Right forelimb (tissue), 1 donor: Measurements from ENCODE around the gene ACAT2.
"Not testable (repeated sequence)": the region's sequence is repeated elsewhere in the genome, so short reads cannot be mapped to it uniquely, and the experiment has no call there.

Experiments used
- DNase-seq: peaks from one replicate; pipeline ENCODE4 v3.0.0-alpha.2; 2018

The ACAT2 gene

GRCh38 chr6:159761873-159762680, at the start of gene ACAT2:
Gene ACAT2 (plus strand): TSS chr6:159762045. CDS start chr6:159762088, 43 bp downstream.
- DNase-seq: peak; percentile 94

- not testable (repeated sequence) for DNase-seq
Measured at GRCh38 chr6:159712389-159712788, 49.5 kb upstream of the ACAT2 start.

DNA sequence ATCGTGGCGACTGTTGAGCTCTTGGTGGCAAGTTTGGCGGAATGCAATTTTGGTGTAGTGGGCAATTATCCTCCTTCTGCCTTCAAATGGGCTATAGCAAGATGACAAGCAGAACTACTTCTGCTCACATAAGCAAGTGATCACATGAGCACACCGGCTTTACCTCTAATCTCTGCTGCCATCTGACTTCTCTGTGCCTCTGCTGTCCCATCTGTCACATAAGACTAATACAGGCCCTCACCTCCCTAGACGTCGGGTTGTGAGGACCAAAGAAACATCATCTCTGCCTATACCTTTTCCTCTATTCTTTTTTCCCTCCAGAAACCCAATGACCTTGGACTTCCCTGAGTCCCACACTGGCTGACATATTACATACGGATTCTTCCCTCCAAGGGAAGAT, 47.9 kb upstream of the ACAT2 start:
- DNase-seq: no peak

- DNase-seq: no peak
Measured at GRCh38 chr6:159714404-159714803, 47.4 kb upstream of the ACAT2 start.

- no peak for DNase-seq
Measured at GRCh38 chr6:159715166-159715565, 46.7 kb upstream of the ACAT2 start.

GRCh38 chr6:159715605-159716004, 46.2 kb upstream of the ACAT2 start:
- no peak for DNase-seq

GRCh38 chr6:159716247-159717096, 45.4 kb upstream of the ACAT2 start:
- no peak for DNase-seq

- no peak for DNase-seq
Measured at GRCh38 chr6:159718634-159719033, 43.2 kb upstream of the ACAT2 start.

DNA sequence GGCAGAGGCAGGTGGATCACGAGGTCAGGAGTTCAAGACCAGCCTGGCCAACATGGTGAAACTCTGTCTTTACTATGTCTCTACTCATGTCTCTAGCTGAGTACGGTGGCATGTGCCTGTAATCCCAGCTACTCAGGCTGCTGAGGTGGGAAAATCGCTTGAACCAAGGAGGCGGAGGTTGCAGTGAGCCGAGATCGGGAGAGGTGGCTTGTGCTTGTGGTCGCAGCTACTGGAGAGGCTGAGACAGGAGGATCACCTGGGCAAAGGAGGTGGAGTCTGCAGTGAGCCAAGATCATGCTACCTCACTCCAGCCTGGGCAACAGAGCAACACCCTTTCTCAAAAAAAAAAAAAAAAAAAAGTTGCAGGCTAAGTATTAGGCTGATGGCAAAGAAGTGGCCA, 42.6 kb upstream of the ACAT2 start:
- DNase-seq: no peak

- no peak for DNase-seq
Measured at GRCh38 chr6:159720708-159721107, 41.1 kb upstream of the ACAT2 start.

GRCh38 chr6:159721981-159722380, 39.9 kb upstream of the ACAT2 start:
- DNase-seq: not testable (repeated sequence)

- no peak for DNase-seq
Measured at GRCh38 chr6:159722655-159723054, 39.2 kb upstream of the ACAT2 start.

DNA sequence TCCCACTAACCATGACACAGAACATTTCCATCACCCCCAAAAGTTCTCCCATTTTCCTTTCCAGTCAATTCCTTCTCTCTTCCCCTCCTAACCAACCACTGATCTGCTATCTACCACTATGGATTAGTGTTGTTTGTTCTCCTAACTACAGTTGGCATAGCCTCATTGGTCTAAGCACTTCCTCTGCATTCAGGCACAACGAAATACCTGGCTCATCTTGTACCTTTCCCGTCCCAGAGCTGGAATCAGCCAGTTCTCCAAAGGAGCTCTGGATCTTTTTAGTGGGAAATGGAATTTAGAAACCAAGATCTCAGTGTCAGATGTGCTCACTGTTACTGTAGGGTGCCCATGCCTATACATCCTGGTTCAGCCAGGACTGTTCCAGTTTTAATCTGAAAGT, 38.6 kb upstream of the ACAT2 start:
- DNase-seq: no peak

- DNase-seq: no peak
Measured at GRCh38 chr6:159724778-159725177, 37.1 kb upstream of the ACAT2 start.

DNA sequence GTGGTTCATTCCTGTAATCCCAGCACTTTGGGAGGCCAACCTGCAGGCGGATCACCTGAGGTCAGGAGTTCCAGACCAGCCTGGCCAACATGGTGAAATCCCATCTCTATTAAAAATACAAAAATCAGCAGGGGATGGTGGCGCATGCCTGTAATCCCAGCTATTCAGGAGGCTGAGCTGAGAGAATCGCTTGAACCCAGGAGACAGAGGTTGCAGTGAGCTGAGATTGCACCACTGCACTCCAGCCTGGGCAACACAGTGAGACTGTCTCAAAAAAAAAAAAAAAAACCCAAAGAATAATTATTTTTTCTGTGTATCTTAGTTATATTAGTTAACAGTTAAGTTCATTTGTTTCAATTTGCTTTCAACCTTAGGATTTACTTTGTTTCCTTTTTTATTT, 36.6 kb upstream of the ACAT2 start:
- DNase-seq: not testable (repeated sequence)

- DNase-seq: no peak
Measured at GRCh38 chr6:159726255-159726917, 35.5 kb upstream of the ACAT2 start.

DNA sequence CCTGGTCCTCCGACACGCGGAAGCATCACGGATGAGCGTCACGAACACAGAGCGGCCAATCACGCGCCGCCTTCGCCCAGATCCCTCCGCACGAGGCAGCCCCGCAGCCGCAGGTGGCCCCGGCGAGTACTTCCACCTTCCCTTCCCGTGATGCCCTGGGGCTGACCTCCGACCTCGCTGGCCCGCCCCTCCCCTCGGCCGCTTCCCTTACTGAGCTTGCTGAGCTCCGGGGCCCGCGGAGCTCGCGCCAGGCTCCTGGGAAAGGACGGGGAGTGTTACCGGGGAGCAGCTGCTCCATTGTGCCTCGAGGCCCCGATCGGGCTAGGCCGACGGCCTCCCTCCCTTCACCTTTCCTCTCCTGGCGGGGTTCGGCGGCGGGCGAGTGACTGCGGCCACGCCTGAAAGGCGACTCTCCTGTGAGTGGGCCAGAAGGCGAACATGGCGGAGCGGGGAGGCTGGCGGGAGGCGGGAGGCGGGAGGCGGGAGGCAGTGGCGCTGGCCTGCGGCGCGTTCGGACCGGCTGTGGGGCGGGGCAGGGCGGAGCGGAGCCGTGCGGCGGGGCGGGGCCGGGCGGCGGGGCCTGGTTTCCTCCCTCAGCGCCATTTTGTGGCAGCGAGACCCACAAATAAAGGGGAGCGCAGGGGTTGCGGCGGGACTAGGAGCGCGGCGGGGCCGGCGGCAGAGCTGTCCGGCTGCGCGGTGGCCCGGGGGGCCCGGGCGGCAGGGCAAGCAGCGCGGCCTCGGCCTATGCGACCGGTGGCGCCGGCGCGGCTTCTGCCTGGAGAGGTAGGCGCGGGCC, 34.7 kb upstream of the ACAT2 start, which contains the start of gene WTAP:
Gene WTAP, plus strand, starts transcription at position 589 of the 799 bp plus-strand sequence. CDS start 8,760 bp downstream, outside the sequence.
- DNase-seq: peak; percentile 97

DNA sequence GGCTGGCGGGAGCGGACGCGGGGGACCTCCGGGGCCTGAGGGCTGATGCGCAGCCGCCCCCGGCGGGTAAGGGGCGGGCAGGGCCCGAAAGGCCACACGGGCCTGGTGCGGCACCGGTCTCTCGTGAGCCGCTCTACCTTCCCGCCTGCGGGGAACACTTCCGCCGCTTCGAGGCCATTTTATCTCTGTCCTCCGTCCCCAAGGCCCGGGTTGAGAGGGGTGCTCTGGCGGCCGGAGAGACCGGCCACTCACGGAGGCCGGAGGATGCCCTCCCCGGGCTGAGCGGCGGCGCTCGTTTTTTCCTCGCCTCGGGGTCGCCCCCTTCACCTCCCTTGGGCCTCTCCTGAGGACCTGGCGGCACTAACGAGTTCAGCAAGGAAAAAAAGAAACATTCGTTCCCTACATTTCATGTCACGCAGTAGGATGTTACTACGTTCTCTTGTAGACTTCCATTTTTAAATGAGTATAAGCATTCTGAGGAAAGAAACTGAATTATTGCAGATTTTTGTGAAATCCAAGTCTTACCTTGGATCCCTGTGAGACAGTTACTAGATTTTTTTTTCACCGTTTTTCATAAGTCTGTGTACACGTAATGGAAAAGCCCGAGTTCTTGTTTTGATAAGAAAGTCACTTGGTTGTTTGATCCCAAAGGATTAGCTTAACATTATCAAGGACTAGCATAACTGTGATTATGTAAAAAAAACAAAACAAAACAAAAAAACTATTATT, 34.0 kb upstream of the ACAT2 start:
- peak; percentile 81 for DNase-seq

- no peak for DNase-seq
Measured at GRCh38 chr6:159728531-159728964, 33.3 kb upstream of the ACAT2 start.

DNA sequence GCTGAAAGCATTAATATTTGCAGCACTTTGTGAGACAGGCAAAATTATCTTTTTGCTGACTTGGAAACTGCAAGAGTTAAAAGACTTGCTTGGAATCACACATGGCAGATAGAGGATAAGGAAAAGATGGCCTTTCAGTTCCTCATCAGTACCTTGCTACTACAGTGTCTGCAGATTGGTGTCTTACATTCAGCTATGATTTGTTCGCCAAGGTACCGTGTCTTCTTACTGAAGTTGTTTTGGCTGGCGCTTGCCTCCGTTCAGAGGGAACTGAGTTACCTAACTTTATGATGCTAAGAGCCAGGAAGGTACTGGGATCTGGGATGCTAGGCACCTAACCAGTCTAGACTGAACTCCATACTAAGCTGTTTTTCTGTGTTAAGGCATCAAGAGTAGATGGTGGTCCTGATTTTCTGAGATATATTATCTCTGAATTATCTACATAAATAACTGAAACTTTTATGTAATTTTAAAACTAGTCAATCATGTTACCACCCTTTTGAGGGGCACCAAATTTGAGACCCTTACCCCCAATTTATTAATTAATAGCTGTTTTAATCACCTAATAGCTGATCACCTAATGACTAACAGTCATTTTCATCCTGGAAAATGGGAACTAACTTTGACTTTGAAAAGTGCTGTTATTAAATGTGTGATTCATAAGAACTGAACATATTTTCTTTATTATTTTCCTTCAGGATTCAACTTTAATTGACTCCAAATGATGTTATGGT, 32.1 kb upstream of the ACAT2 start:
- no peak for DNase-seq

DNA sequence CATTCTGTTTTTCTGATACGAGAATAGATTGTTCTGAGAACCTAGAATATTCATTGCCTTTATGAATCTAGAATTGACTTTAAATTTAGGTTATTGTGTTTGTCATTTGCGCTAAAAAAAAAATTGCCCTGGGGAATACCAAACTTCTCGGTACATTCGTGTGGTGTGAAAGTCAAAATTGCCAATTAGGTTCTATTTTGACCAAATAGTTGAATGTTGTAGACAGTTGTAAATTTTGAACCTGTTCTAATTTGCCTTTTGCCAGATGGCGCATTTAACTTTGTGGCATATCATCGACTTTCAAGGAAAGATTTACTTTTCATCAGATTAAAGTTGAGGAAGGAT, 31.5 kb upstream of the ACAT2 start:
- DNase-seq: no peak
